OCI-LY1 (cell line): ENCODE measurements around the gene OR2F2.

Experiments used
- H2AFZ ChIP-seq: fragments of 200-600 bp; sonication (generic), shearing (Covaris generic); 2 replicates; pipeline ENCODE4 v1.6.0; 2014; ENCODE audit warnings: antibody characterized with exemption, mild to moderate bottlenecking, low read length
- H3F3A ChIP-seq: fragments of 200-600 bp; sonication (generic), shearing (Covaris generic); 2 replicates; pipeline ENCODE4 v1.6.0; 2014; ENCODE audit warnings: mild to moderate bottlenecking, antibody characterized with exemption, low read length, moderate library complexity; ENCODE audit not compliant: insufficient read depth
- H3K27ac ChIP-seq: fragments of 200-600 bp; sonication (generic); 2 replicates; pipeline ENCODE4 v1.5.1; 2014; ENCODE audit warnings: low read length, mixed run types, mild to moderate bottlenecking, low read depth; ENCODE audit not compliant: poor library complexity, severe bottlenecking
- H3K27me3 ChIP-seq: fragments of 200-600 bp; sonication (generic); 2 replicates; pipeline ENCODE4 v1.6.0; 2014; ENCODE audit warnings: antibody characterized with exemption, mild to moderate bottlenecking, low read length, moderate library complexity; ENCODE audit not compliant: insufficient read depth
- H3K36me3 ChIP-seq: fragments of 200-600 bp; sonication (generic); 2 replicates; pipeline ENCODE4 v1.6.1; 2014; ENCODE audit warnings: mild to moderate bottlenecking, antibody characterized with exemption, low read length, moderate library complexity, mixed read lengths; ENCODE audit not compliant: insufficient read depth
- H3K4me1 ChIP-seq: fragments of 200-600 bp; sonication (generic); 2 replicates; pipeline ENCODE4 v1.5.1; 2014; ENCODE audit warnings: mild to moderate bottlenecking, low read length, moderate library complexity; ENCODE audit not compliant: insufficient read depth, severe bottlenecking
- H3K4me2 ChIP-seq: fragments of 200-600 bp; sonication (generic), shearing (Covaris generic); 2 replicates; pipeline ENCODE4 v1.6.1; 2014; ENCODE audit warnings: low read length
- H3K4me3 ChIP-seq: fragments of 200-600 bp; sonication (generic); 2 replicates; pipeline ENCODE4 v1.5.1; 2014; ENCODE audit warnings: low read length, low read depth, mild to moderate bottlenecking, mixed read lengths; ENCODE audit not compliant: poor library complexity, severe bottlenecking
- H3K79me2 ChIP-seq: fragments of 200-600 bp; shearing (Covaris generic); 2 replicates; pipeline ENCODE4 v1.6.1; 2016; ENCODE audit warnings: mixed run types, low read length, mixed read lengths; ENCODE audit not compliant: insufficient read depth
- H3K9ac ChIP-seq: fragments of 200-600 bp; sonication (generic), shearing (Covaris generic); 2 replicates; pipeline ENCODE4 v1.6.1; 2014; ENCODE audit warnings: mild to moderate bottlenecking, low read length, mixed read lengths
- H3K9me2 ChIP-seq: fragments of 200-600 bp; sonication (generic), shearing (Covaris generic); 2 replicates; pipeline ENCODE4 v1.6.1; 2014; ENCODE audit warnings: low read depth, mild to moderate bottlenecking, low read length, mixed read lengths
- H3K9me3 ChIP-seq: fragments of 200-600 bp; shearing (Covaris generic); 2 replicates; pipeline ENCODE4 v1.6.1; 2014; ENCODE audit warnings: low read length, mixed read lengths
- H4K20me1 ChIP-seq: fragments of 200-600 bp; sonication (generic), shearing (Covaris generic); 2 replicates; pipeline ENCODE4 v1.6.0; 2016; ENCODE audit warnings: mild to moderate bottlenecking, low read length; ENCODE audit not compliant: insufficient read depth
- EZH2 ChIP-seq: fragments of 200-600 bp; sonication (generic), shearing (Covaris generic); IDR thresholded peaks from 2 replicates; pipeline ENCODE4 v1.8.0; 2017; ENCODE audit warnings: borderline replicate concordance, mixed run types, mild to moderate bottlenecking, antibody characterized with exemption, low read length, moderate library complexity, mixed read lengths
- TF ChIP-seq, protein P1 (sequence below): fragments of 200-600 bp; sonication (generic), shearing (Covaris generic); IDR thresholded peaks from 2 replicates; pipeline ENCODE4 v1.5.1; 2017; ENCODE audit warnings: mild to moderate bottlenecking, antibody characterized with exemption, low read length, moderate library complexity, mixed read lengths

OR2F2 gene

DNA sequence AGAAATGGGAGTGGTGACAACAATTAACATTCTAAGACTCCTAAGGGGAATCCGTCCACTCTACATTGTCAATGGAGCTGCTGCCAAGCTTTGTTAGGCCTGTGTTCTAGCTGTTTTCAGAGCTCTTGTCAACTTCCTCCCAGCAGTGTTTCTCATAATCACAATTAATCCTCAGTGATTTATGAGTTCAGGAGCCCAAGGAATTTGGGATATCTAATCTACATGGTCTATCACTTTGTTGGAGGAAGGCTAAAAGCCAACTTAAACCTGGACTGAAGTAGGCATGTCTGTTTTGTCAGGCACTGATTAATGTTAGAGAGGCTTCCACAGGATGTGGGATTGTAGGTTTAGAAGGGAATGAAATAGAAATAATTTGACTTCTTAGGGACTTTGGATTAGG is 10.2 kb upstream of the OR2F2 start:
- no peak overlapping the region for H3K9ac ChIP-seq
- H3F3A ChIP-seq, result no peaks in the 10 kb centered on the region
- no peaks in the 10 kb centered on the region for H3K4me1 ChIP-seq
- TF ChIP-seq, protein P1, sequence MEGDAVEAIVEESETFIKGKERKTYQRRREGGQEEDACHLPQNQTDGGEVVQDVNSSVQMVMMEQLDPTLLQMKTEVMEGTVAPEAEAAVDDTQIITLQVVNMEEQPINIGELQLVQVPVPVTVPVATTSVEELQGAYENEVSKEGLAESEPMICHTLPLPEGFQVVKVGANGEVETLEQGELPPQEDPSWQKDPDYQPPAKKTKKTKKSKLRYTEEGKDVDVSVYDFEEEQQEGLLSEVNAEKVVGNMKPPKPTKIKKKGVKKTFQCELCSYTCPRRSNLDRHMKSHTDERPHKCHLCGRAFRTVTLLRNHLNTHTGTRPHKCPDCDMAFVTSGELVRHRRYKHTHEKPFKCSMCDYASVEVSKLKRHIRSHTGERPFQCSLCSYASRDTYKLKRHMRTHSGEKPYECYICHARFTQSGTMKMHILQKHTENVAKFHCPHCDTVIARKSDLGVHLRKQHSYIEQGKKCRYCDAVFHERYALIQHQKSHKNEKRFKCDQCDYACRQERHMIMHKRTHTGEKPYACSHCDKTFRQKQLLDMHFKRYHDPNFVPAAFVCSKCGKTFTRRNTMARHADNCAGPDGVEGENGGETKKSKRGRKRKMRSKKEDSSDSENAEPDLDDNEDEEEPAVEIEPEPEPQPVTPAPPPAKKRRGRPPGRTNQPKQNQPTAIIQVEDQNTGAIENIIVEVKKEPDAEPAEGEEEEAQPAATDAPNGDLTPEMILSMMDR, result no peak
- no peak for TF ChIP-seq EZH2
- H3K27ac ChIP-seq, result no peak overlapping the region
- H2AFZ ChIP-seq, result no peak overlapping the region
- no peaks in the 10 kb centered on the region for H3K79me2 ChIP-seq
- H3K9me2 ChIP-seq, result no peaks in the 10 kb centered on the region
- H3K4me3 ChIP-seq, result no peak overlapping the region
- no peaks in the 10 kb centered on the region for H3K27me3 ChIP-seq
- no peak overlapping the region for H3K4me2 ChIP-seq
- H3K9me3 ChIP-seq, result no peaks in the 10 kb centered on the region
- no peaks in the 10 kb centered on the region for H3K36me3 ChIP-seq
- no peaks in the 10 kb centered on the region for H4K20me1 ChIP-seq

DNA sequence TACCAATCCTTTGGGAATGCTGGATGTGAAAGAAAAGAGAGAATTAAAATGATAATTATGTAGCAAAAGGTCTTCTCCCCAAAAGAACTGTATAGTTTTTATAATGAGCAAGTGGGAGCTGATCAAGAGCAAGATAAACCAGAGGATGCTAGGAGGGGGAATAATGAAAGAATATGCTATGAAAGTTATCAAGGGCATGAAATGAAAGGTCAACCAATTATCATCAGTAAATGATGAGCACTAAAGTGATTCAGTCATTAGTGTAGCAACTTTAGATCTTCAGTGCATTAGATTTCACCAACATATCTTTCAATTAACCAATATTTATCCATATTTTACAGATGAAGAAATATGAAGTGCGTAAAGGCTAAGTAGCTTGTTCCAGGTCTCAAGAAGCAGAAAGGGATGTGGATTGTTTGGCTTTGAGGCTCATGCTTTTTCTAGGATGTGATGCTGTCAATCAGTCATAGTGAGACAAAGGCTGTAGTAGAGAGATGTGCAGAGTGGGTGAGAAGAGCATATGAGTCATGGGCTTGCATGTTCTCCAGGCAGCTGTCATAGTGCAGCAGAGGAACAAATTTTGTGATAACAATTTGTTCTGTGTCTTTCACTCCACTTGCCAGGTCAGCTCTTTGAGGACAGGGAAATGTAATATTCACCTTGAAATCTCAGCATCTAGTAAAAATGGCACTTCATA is 5.7 kb upstream of the OR2F2 start:
- H3K79me2 ChIP-seq, result no peaks in the 10 kb centered on the region
- H4K20me1 ChIP-seq, result no peaks in the 10 kb centered on the region
- H3K9ac ChIP-seq, result no peak overlapping the region
- no peak overlapping the region for H2AFZ ChIP-seq
- H3K4me1 ChIP-seq, result no peaks in the 10 kb centered on the region
- no peaks in the 10 kb centered on the region for H3F3A ChIP-seq
- H3K36me3 ChIP-seq, result no peaks in the 10 kb centered on the region
- no peak overlapping the region for H3K4me3 ChIP-seq
- no peaks in the 10 kb centered on the region for H3K9me3 ChIP-seq
- H3K27ac ChIP-seq, result no peak overlapping the region
- H3K9me2 ChIP-seq, result no peaks in the 10 kb centered on the region
- H3K27me3 ChIP-seq, result no peaks in the 10 kb centered on the region
- H3K4me2 ChIP-seq, result no peak overlapping the region
- TF ChIP-seq, protein P1, result no peak
- no peak for TF ChIP-seq EZH2

DNA sequence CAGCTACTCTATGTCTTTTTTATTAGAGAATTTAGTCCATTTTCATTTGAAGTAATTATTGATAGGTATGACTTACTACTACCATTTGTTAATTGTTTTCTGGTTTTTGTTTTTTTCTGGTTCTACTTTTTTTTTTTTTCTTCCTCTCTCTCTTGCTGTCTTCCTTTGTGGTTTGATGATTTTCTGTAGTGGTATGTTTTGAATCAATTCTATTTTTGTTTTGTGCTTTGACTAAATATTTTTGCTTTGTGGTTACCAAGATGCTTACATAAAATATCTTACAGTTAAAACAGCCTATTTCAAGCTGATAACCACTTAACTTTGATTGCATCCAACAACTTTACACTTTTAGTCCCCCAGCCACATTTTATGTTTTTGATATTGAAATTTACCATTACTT is 3.3 kb upstream of the OR2F2 start:
- no peaks in the 10 kb centered on the region for H3K79me2 ChIP-seq
- H3K27ac ChIP-seq, result no peak overlapping the region
- no peaks in the 10 kb centered on the region for H3K9me2 ChIP-seq
- H3K9ac ChIP-seq, result no peak overlapping the region
- no peaks in the 10 kb centered on the region for H3K9me3 ChIP-seq
- H3K4me3 ChIP-seq, result no peak overlapping the region
- no peaks in the 10 kb centered on the region for H4K20me1 ChIP-seq
- no peak overlapping the region for H2AFZ ChIP-seq
- H3F3A ChIP-seq, result no peaks in the 10 kb centered on the region
- no peak for TF ChIP-seq EZH2
- TF ChIP-seq, protein P1, result no peak
- H3K4me2 ChIP-seq, result no peak overlapping the region
- no peaks in the 10 kb centered on the region for H3K36me3 ChIP-seq
- no peaks in the 10 kb centered on the region for H3K4me1 ChIP-seq
- H3K27me3 ChIP-seq, result no peaks in the 10 kb centered on the region
